HepG2 (cell line): ENCODE measurements around the gene DISP2.

Experiments
- CBX5 ChIP-seq: sonication (generic); formaldehyde crosslinking; IDR thresholded peaks from 2 replicates; pipeline ENCODE4 v1.4.0; 2020; ENCODE audit warnings: missing genetic modification reagents, borderline replicate concordance
- KDM4B ChIP-seq: sonication (generic); formaldehyde crosslinking; IDR thresholded peaks from 2 replicates; pipeline ENCODE4 v1.4.0; 2020; ENCODE audit warnings: missing genetic modification reagents
- POLR2A ChIP-seq, 2 experiments: IDR thresholded peaks; 2 replicates each; pipeline ENCODE4 v1.6.1; 2011; ENCODE audit warnings: low read depth in 2 of 2, low read length in 2 of 2, mild to moderate bottlenecking in 1 of 2, moderate library complexity in 1 of 2; ENCODE audit not compliant: insufficient read depth in 1 of 2
- POLR2AphosphoS5 ChIP-seq: IDR thresholded peaks from 2 replicates; pipeline ENCODE4 v1.6.1; 2012; ENCODE audit warnings: low read depth, low read length
- SYNCRIP ChIP-seq: fragments of 200-400 bp; formaldehyde crosslinking; IDR thresholded peaks from 2 replicates; pipeline ENCODE4 v1.6.1; 2018; ENCODE audit warnings: mild to moderate bottlenecking, low read depth, low read length; ENCODE audit not compliant: insufficient read depth
- TOE1 ChIP-seq: sonication (generic); formaldehyde crosslinking; IDR thresholded peaks from 2 replicates; pipeline ENCODE4 v1.4.0; 2020; ENCODE audit warnings: mild to moderate bottlenecking, missing genetic modification reagents
- ZNF629 ChIP-seq: sonication (generic); formaldehyde crosslinking; conservative IDR thresholded peaks from 2 replicates; pipeline ENCODE4 v1.5.0; 2020; ENCODE audit warnings: missing genetic modification reagents

- TF ChIP-seq TOE1 (CRISPR knock-in tag) (no peak), CBX5 (CRISPR knock-in tag) (no peak), SYNCRIP (no peak), POLR2A (IDR thresholded peaks at IDR 0.05; ENCODE audit: insufficient read depth in 1 of 2, low read depth in 2 of 2, low read length in 2 of 2) (no peak), KDM4B (no peak), POLR2AphosphoS5 (no peak), ZNF629 (no peak)
Measured at GRCh38 chr15:40343512-40343911, 14.5 kb upstream of the DISP2 start.
